HG02943 (cell line): ENCODE results near the gene LONP2.
"Not testable (repeated sequence)": the region's sequence is repeated elsewhere in the genome, so short reads cannot be mapped to it uniquely, and the experiment has no call there.

Experiments
- ATAC-seq: cut with Tn5 transposase; IDR thresholded peaks from one replicate; pipeline ENCODE4 v1.9.1; 2021; ENCODE audit warnings: mild to moderate bottlenecking, low read depth, moderate library complexity; ENCODE audit not compliant: unreplicated experiment

The LONP2 gene

DNA sequence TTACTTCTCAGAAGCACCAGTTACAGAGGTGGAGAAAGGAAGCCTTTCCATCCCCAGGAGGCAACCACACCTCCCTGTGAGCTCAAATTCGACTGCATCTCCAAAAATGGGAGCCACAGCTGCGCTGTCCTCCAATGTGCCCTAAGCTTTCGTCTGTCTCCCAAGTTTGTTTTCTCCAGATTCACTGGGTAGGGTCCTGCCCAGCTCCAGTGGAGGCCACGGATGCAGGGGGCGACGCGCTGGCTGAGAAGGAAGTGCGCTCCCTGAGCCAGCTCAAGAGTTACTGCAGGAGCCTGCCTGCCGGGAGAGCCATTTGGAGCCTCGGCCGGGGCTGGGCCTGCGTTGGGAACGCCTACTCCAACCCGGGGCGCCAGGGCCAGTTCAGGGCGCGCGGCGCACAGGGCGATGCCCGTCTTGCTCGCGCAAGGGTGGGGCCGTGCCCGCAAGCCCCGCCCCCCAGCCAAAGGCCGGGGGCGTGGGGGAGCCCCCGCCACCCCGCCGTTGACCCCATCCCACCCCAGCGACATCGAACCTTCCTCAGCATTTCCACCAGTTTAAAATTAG is 121.6 kb downstream of the LONP2 start:
- peak; percentile 87 for ATAC-seq

DNA sequence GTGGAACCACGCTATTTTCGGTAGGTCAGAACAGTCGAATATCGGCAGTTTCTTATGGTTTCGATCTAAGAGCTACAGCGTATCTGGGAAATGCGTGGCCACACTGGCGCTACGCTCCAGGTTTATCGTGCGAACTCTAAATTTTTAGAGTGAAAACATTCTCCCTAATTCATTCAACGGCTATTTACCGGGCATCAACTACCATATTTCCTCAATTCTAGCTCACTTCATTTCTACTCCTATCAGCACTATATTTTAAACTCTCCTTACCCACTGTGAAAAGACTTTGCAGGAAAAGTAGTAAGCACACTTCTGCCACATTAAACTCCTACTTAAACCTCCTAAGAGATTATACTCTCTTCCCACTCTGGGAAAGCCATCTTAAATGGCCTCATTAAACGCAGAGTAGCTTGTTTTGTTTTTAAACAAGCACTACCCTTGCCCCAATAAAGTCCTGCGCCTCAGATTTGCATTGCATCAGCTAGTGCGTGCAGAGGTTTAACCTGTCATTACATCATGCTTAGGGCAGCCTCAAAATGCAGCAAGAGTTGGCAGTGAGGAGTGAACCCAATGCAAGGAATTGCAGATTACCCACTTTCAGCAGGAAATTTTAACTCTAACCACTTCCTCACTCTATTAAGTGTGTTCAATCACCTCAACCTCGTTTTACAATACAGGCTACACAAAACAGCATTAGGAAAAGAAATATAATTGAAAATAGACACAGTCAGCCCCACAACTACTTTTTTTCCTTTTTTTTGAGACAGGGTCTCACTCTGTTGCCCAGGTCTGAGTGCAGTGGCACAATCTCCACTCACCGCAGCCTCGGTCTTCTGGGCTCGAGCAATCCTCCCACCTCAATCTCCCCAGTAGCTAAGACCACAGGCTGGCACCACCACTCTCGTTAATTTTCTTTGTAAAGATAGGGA is 122.3 kb downstream of the LONP2 start:
- ATAC-seq, result peak; percentile 61

DNA sequence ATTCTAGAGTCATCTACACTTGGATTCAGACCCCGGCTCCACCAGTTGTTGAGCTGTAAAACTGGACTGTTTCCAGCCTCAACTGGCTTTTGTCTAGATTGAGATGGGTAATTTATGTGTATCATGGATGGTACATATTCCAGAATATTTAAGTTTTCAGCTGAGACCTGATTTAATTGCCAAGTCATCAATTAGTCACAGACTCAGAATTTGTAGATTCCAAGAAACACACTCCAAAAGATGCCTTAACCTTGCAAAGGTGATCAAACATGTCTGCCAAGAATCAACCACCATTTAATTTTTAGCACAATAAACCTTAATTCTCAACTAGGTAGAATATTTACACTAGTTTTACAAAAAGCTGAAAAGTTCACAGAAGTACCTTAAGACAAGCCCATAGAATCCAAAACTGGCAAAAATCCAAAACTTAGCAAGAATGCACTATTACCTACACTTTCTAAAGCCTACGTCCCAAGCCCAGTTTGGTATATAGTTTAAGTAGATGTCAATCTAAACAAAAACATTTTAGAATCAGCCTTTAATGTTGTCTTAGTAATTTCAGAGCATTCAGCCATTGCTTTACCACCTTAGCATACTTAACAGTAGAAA is 123.4 kb downstream of the LONP2 start:
- no peak for ATAC-seq

DNA sequence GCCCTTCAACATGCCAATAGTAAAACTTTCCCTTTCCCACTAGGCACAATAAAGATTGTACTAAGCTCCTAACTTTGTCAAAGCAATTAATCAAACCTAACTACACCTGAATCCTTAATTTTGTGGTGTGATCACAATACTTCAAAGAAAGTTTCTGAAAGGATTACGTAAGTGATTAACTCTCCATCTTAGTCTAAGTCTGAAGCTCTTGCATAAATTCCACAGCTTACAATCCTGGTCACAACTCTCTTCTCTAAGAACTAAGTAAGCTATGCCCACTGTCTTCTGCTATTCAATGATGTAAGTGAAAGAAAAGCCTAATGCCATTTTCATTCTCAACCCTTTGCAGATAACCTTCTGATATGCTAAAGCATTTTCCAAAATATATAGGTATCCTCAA is 125.7 kb downstream of the LONP2 start:
- no peak for ATAC-seq

DNA sequence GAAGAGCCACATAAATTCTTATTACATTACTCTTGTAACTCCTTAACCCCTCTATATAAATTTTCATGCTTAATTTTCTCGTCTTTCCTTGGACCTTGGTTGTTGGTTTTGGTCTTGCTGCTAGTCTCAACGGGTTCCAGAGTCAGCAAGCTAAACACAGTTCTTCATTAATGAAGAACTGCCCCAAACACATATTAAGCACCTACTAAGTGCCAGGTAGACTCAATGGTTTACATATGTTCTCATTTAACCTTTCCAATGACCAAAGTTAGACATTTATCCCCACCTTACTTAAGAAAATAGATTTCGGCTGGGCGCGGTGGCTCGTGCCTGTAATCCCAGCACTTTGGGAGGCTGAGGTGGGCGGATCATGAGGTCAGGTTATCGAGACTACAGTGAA is 126.1 kb downstream of the LONP2 start:
- ATAC-seq, result no peak

DNA sequence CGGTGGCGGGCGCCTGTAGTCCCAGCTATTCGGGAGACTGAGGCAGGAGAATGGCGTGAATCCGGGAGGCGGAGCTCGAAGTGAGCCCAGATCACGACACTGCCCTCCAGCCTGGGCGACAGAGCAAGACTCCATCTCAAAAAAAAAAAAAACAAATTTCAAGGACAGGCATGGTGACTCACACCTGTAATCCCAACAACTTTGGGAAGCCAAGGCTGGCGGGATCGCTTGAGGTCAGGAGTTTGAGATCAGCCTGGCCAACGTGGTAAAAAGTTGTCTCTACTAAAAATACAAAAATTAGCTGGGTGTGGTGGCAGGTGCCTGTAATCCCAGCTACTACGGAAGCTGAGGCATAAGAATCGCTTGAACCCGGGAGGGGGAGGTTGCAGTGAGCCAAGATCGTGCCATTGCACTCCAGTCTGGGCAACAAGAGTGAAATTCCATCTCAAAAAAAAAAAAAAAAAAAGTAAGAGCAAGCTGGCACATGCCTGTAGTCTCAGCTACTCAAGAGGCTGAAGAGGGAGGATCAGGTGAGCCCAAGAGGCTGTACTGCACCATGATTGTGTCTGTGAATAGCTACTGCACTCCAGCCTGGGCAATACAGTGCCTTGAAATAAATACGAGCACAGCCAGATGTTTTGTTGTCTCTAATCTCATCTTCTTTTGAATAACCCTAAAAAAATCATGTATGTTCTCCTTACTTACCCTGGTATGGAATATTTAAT is 126.7 kb downstream of the LONP2 start:
- not testable (repeated sequence) for ATAC-seq

DNA sequence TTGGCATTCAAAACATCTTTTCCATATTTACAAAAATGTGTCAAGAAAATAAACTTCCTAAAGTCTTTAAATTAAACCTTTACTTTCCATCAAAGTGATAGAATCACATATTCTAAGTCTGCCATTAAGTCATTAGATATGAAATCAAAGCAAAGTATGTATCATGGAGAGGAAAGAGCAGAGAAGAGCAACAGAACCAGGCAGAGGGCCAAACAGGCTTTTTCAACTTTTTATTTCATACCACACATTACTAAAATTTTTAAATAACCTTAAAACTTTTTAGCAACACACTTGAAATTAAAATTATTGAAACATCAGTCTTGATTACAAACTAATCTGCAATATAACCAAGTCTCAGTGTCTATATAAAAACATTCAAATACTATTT is 127.3 kb downstream of the LONP2 start:
- ATAC-seq, result no peak

DNA sequence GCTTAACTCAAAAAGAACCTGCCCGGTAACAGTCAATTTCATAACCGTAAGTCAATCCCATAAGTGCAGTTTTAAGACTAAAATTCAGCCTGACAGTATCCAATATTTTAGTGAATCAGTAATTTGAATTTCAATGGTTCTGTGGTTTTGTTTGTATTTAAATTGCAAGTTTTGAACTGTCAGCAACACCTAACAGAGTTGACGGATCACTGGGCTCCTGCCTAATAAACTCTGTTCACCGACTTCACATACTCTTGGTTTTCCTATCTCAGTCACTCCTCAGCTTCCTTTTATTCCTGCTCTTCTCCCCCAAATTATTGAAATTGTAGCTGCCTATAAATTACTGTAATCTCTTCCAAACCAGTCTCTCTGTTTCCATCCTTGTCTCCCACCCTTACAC is 128.6 kb downstream of the LONP2 start:
- ATAC-seq, result no peak

DNA sequence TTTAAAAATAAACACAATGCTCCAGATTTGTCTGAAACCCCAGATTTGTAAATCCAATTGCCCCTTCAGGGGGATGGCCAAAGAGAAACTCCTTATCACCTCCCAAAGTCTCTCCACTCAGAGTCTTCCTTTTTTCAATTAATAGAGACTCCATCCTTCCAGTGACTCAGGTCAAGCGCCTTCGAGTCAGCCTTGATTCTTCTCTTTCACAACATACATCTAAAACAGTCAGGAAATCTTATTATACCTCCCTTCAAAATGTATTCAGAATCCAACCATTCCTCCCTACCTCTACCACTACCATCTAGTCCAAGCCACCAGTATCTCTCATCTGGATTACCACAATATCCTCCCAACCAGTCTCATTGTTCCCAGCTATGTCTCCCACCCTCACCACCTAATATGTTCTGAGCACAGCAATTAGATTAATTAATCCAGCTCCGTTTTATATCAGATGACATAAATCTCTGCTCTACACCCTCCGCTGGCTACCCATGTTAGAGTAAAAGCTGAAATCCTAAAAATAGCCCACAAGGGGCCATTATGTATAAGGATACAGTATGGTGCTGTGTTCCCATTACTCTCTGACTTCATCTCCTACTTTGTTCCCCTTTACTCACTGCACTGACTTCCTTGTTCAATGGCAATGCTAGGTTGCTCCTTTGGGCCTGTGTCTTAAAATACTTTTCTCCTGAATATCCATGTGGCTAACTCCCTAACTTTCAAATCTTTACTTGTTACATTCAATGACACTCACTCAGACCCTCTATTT is 129.3 kb downstream of the LONP2 start:
- ATAC-seq, result no peak

DNA sequence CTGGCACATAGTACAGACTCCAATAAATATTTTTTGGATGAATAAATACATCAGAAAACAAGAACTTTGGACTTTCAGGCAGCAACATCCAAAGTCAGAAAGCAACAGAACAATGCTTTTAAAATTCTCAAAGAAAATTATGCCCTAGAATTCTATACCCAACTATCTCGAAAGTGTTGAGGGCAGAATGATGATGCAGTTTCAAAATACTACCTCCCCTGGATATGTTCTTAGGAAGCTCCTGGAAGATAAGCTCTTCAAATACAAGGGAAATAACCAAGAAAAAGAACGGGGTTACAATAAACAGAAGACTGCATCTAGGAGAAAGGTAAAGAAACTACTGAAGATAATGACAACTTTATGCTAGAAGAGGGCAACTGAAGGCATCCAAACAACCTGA is 130.2 kb downstream of the LONP2 start:
- ATAC-seq, result no peak

DNA sequence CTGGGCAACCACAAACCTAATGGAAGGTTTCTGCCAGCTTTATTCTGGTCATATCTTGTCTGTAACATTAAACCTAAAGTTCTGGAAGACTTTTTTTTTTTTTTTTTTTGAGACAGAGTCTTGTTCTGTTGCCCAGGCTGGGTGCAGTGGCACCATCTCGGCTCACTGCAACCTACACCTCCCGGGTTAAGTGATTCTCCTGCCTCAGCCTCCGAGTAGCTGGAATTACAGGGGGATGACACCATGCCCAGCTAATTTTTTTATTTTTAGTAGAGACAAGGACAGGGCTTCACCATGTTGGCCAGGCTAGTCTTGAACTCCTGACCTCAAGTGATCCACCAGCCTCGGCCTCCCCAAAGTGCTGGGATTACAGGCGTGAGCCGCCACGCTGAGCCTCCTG is 133.2 kb downstream of the LONP2 start:
- ATAC-seq, result not testable (repeated sequence)

DNA sequence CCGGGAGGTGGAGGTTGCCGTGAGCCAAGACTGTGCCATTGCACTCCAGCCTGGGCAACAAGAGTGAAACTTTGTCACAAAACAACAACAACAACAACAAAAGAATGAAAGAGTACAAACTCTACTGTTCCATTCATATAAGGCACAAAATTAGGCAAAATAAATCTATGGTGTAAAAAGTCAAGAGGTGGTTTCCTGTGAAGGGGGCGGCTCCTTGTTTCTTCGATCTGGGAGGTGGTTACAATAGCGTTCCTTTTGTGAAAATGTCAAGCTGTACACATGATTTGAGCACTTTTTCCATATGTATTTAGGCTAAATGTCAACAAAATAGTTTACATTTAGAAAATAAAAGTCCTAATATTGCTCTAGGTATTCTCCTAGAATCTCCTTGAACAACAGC is 134.2 kb downstream of the LONP2 start:
- no peak for ATAC-seq

DNA sequence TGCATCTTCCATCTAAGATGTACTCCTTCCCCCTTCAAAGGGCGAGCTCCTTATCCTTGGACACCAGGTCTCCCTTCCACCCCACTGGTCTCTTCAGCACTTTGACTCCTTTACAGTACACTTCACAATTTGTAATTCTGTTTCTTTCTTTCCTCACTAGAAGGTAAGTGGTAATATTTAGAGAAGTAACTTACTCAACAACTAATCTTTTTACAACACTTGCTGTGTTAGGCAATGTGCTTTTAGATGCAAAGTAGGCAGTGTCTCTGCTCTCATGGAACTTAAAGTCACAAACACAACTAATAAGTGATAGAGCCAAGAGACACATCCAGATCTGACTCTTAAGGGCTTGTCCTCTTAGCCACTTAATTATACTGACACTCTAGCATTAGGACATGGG is 134.7 kb downstream of the LONP2 start:
- ATAC-seq, result no peak

DNA sequence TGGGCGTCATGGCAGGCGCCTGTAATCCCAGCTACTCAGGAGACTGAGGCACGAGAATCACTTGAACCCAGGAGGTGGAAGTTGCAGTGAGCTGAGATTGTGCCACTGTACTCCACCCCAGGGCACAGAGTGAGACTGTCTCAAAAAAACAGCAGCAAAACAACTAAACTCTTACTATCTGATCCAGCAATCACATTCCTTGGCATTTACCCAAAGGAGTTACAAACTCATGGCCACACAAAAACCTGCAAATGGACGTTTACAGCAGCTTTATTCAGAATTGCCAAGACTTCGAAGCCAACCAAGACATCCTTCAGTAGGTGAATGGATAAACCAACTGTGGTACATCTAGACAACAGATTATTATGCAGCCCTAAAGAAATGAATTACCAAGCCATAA is 137.1 kb downstream of the LONP2 start:
- ATAC-seq, result no peak

DNA sequence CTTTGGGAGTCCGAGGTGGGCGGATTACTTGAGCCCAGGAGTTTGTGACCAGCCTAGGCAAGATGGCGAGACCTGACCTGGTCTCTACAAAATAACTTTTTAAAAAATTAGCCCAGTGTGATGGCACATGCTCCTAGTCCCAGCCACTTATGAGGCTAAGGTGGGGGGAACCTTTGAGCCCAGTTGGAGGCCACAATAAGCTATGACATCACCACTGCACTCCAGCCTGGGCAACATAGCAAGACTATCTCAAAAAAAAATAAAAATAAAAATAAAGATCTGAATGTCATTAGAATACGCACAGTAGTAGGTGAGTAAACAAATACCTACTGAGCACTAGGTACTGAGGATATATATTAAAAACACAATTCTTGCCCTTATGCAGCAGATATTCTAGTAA is 138.0 kb downstream of the LONP2 start:
- no peak for ATAC-seq

DNA sequence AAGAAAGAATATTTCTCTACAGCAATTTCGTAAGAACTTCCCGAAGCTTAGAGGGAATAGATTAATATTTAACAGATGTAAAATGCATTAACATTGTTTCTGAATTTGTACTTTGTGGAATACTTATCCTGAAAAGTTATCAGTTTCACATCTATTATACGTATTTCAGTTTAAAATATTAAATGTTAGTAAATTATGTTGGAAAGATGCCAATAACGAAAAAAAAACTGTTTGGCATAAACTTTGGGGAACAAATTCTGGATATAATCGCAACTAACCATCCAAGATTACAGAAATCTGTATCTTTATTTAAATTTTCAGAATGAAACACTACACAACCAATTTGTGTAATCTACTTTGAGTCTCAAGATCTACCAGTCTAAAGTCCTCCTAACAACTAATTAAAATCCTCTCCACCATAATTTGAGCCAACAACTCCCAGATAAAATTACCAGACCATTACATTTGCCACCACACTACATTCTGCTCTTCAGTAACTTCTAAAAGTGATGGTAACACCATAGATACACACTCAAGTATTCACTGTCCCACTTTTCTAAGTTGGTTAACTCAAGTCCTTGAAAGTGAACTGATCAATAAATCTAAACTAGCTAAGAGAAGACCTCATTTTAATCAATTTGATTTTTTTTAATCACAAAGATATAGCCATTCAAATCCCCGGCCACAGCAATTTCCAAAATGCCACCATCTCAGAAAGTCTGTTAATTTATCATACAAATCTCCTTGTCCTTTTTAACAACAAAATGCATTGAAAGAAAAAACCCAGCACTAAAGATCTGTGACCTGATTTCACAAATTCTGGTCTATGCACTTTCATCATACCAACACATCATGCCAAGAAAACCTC is 139.1 kb downstream of the LONP2 start:
- no peak for ATAC-seq

DNA sequence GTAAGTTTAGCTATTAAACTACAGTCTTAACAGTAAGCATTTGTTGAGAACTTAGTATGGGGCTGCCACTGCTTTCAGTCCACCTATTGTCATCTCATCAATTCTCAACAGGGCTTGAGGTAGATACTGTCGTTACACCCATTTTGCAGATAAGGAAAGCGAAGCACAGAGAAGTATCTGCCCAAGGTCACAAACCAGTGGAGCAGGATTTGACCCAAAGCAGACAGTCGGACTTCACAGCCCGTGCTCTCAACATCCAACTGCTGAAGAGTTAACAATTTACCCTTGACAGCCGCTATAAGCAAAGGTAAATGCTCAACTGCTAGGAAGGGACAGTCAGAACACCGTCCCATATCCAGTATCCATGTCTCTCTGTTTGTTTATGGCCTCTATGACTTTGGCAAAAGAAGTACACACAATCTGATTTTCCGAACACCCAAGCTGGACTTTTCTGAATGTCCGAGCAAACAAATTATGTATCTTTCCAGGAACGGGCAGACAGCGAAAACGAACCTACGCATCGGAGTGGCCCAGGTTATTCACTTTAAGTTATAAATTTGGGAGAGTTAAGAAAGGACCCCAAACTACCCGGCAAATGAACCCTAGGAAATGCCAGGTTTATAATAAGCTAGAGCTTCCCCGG is 139.9 kb downstream of the LONP2 start:
- no peak for ATAC-seq

DNA sequence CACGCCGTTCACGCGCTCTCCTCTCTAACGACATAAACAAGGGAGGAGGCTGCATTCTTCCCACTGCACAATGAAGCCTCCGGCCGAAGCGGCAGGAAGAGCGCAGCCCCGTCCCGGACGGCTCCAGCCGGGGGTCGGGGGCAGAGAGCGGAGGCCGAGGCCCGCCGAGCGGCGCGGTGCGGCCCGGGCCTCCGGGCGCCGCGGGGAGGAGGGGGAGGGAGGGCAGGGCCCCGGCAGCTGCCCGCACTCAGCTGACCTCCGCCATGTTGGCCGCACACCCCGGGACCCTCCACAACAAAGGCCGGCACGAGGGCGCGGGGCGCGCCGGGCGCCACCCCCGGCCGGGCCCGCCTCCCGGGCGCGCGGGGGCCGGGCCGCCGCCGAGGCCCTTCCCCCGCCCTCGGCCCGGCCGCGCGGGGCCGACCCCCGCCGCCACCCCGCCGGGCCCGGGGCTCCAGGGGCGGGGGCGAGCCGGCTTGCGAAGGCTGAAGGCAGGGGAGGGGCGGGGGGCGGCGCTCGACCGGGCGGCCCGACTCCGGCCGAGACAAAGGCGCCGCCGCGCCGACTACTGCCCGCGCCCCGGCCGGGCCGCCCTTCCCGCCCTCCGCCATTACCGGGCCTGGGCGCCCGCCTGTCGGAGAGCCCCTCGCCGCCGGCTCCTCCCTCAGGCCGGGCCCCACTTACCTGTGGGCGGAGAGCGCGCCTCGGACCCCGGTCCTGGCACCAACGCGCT is 140.6 kb downstream of the LONP2 start:
- peak; percentile 39 for ATAC-seq
